Stimulated activated CD4-positive, alpha-beta T cell treated with anti-CD3 and anti-CD28 coated beads, Interleukin-1b, Interleukin-23, amount 100 ng/mL, for 48 hours (primary cell): Measurements from ENCODE around the gene CDKN2B-AS1.
"Not testable (repeated sequence)": the region's sequence is repeated elsewhere in the genome, so short reads cannot be mapped to it uniquely, and the experiment has no call there.

Source experiments
- DNase-seq: peaks from one replicate; pipeline ENCODE4 v3.0.0-alpha.2; 2020

The CDKN2B-AS1 gene

GRCh38 chr9:21994556-21995005 is at the start of gene CDKN2B-AS1:
Gene CDKN2B-AS1 (plus strand): TSS chr9:21994791.
- no peak for DNase-seq

GRCh38 chr9:21945606-21946005 is 49.0 kb upstream of the CDKN2B-AS1 start:
- DNase-seq, result no peak

- DNase-seq, result no peak
Measured at GRCh38 chr9:21958833-21959232, 35.8 kb upstream of the CDKN2B-AS1 start.

- DNase-seq, result not testable (repeated sequence)
Measured at GRCh38 chr9:21959268-21959667, 35.3 kb upstream of the CDKN2B-AS1 start.

GRCh38 chr9:21961569-21961968 is 33.0 kb upstream of the CDKN2B-AS1 start:
- DNase-seq, result no peak

- DNase-seq, result peak; percentile 45
Measured at GRCh38 chr9:21964925-21965385, 29.6 kb upstream of the CDKN2B-AS1 start.

- peak; percentile 51 for DNase-seq
Measured at GRCh38 chr9:21965401-21965951, 29.1 kb upstream of the CDKN2B-AS1 start.

- no peak for DNase-seq
Measured at GRCh38 chr9:21966140-21966851, 28.3 kb upstream of the CDKN2B-AS1 start.

- no peak for DNase-seq
Measured at GRCh38 chr9:21967169-21967568, 27.4 kb upstream of the CDKN2B-AS1 start.

GRCh38 chr9:21967702-21968101 is 26.9 kb upstream of the CDKN2B-AS1 start:
- DNase-seq, result no peak

- DNase-seq, result no peak
Measured at GRCh38 chr9:21968331-21969010, 26.1 kb upstream of the CDKN2B-AS1 start.

- no peak for DNase-seq
Measured at GRCh38 chr9:21969011-21969940, 25.3 kb upstream of the CDKN2B-AS1 start.

GRCh38 chr9:21969951-21970799 is 24.4 kb upstream of the CDKN2B-AS1 start:
- no peak for DNase-seq

- DNase-seq, result no peak
Measured at GRCh38 chr9:21970800-21971640, 23.6 kb upstream of the CDKN2B-AS1 start.

GRCh38 chr9:21972361-21972760 is 22.2 kb upstream of the CDKN2B-AS1 start:
- no peak for DNase-seq

- DNase-seq, result no peak
Measured at GRCh38 chr9:21974343-21974721, 20.3 kb upstream of the CDKN2B-AS1 start.

- no peak for DNase-seq
Measured at GRCh38 chr9:21974722-21975409, 19.7 kb upstream of the CDKN2B-AS1 start.

GRCh38 chr9:21976334-21976875 is 18.2 kb upstream of the CDKN2B-AS1 start:
- DNase-seq, result no peak

- DNase-seq, result no peak
Measured at GRCh38 chr9:21982391-21982790, 12.2 kb upstream of the CDKN2B-AS1 start.
